ENCODE data around the gene IL4R.
A peak's percentile ranks its signal among the peaks of the same experiment; 100 is the strongest.
"Not testable (repeated sequence)": the region's sequence is repeated elsewhere in the genome, so short reads cannot be mapped to it uniquely, and the experiment has no call there.

IL4R gene

GRCh38 chr16:27378871-27379481, 65.2 kb downstream of the IL4R start:
- peak overlapping the region; percentile 85 for H3K27ac Mint-ChIP-seq
- H3K36me3 Mint-ChIP-seq = peaks cover under 1% of the 10 kb centered on the region
- H3K4me1 Mint-ChIP-seq (ENCODE audit: low read depth) = peaks cover 36% of the 10 kb centered on the region
- H3K27me3 Mint-ChIP-seq = no peaks in the 10 kb centered on the region
- H3K9me3 Mint-ChIP-seq (ENCODE audit: low read depth) = peaks cover under 1% of the 10 kb centered on the region
- H3K4me3 Mint-ChIP-seq = no peak overlapping the region

DNA sequence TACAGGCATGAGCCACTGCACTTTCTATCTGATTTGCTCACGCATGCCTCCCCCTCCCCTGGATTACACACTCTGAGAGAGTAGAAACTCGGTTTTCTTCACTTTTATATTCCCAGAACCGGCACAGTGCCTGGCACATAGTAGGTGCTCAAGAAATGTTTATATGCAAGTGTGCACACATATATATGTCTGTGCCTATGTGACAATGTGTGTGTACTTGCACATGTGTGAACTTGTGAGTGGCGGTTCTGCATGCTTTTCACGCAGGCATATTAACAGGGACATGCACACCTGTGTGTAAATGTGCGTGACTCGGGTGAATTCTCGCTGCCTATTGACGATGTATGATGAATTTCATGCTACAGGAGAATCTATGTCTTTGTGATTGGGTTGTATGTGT, 66.1 kb downstream of the IL4R start:
- peaks cover 6% of the 10 kb centered on the region for H3K9me3 Mint-ChIP-seq (ENCODE audit: low read depth)
- H3K4me1 Mint-ChIP-seq (ENCODE audit: low read depth) = peaks cover 40% of the 10 kb centered on the region
- H3K36me3 Mint-ChIP-seq = peaks cover 5% of the 10 kb centered on the region
- H3K27ac Mint-ChIP-seq = peak overlapping the region; percentile 8
- no peaks in the 10 kb centered on the region for H3K27me3 Mint-ChIP-seq
- no peak overlapping the region for H3K4me3 Mint-ChIP-seq

- no peaks in the 10 kb centered on the region for H3K27me3 Mint-ChIP-seq
- peaks cover 5% of the 10 kb centered on the region for H3K36me3 Mint-ChIP-seq
- peaks cover 38% of the 10 kb centered on the region for H3K4me1 Mint-ChIP-seq (ENCODE audit: low read depth)
- no peak overlapping the region for H3K27ac Mint-ChIP-seq
- peaks cover 6% of the 10 kb centered on the region for H3K9me3 Mint-ChIP-seq (ENCODE audit: low read depth)
- H3K4me3 Mint-ChIP-seq = no peak overlapping the region
Measured at GRCh38 chr16:27381236-27381635, 67.5 kb downstream of the IL4R start.

- H3K27me3 Mint-ChIP-seq = no peaks in the 10 kb centered on the region
- H3K4me3 Mint-ChIP-seq = no peak overlapping the region
- peaks cover 33% of the 10 kb centered on the region for H3K4me1 Mint-ChIP-seq (ENCODE audit: low read depth)
- H3K9me3 Mint-ChIP-seq (ENCODE audit: low read depth) = peaks cover 6% of the 10 kb centered on the region
- peak overlapping the region; percentile 19 for H3K27ac Mint-ChIP-seq
- H3K36me3 Mint-ChIP-seq = peaks cover 5% of the 10 kb centered on the region
Measured at GRCh38 chr16:27381974-27382855, 68.4 kb downstream of the IL4R start.

DNA sequence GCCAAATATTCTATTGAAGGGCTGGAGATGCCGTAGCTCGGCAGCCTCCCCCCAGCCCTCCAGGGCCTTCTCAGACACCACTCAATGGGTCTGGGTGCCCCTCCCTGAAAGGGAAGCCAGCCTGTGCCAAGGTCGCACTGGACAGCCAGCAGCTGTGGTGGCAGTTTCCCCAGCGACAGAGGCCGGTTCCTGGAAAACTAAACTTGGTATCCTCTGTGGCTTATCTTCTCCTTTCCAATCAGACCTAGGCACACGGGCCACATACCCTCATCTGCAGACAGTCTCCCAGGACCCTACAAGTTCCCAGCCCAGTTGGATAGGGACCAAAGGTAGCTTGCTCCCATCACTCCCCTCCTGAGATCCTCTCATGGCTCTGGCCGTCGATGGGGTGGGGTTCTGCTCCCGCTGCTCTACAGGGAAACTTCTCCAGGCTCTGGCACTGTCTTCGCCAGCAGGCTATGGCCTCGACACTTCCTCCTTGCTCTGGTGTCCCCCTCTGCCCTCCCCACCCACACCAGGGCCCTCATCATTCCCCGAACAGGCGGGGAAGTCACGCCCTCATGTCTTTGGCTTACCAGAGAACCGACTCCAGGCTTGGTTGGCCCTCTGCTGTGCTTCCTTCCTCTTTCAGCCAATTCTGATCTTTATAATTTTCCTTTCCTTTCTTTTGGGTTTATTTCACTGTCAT, 69.9 kb downstream of the IL4R start:
- Mint-ChIP-seq H3K4me1 (ENCODE audit: low read depth) (peaks cover 20% of the 10 kb centered on the region), H3K27me3 (no peaks in the 10 kb centered on the region), H3K4me3 (no peak overlapping the region), H3K36me3 (peaks cover 9% of the 10 kb centered on the region), H3K27ac (peak overlapping the region; percentile 71), H3K9me3 (ENCODE audit: low read depth) (peaks cover 6% of the 10 kb centered on the region)

DNA sequence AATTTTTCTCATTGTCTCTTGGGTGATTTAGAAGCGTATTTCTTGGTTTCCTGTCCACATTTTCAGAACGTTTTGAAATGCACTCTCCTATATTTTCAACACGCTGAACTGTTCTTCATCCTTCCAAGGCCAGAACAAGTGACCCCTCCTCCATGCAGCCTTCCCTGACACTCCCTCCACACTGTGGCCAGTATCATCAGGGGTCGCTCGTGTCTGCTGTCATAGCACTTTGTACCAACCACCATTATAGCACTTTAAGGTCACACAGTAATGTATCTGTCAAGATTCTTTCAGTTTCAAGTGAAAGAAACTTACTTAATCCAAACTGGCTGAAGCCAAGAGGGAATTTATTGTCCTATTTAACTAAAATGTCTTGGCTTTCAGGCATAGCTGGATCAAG, 70.7 kb downstream of the IL4R start:
- Mint-ChIP-seq H3K27me3 (no peaks in the 10 kb centered on the region), H3K36me3 (peaks cover 9% of the 10 kb centered on the region), H3K4me1 (ENCODE audit: low read depth) (peaks cover 16% of the 10 kb centered on the region), H3K9me3 (ENCODE audit: low read depth) (peaks cover 6% of the 10 kb centered on the region), H3K27ac (peak overlapping the region; percentile 71), H3K4me3 (no peak overlapping the region)

DNA sequence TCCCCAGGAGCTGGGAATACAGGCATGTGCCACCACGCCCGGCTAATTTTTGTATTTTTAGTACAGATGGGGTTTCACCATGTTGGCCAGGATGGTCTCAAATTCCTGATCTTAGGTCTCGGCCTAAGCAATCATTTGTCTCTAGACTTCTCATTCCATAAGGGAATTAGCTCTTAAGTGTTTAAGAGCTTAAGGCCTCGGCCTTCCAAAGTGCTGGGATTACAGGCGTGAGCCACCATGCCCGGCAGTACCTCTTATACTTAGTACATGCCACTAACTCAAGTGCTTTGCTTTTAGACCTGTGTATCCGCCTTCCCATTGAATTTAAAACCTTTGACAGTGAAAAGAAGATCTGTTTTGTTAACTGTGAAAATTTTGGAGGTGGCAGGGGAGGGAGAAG, 71.6 kb downstream of the IL4R start:
- Mint-ChIP-seq H3K4me3 (no peak overlapping the region), H3K36me3 (peaks cover 9% of the 10 kb centered on the region), H3K4me1 (ENCODE audit: low read depth) (peaks cover 12% of the 10 kb centered on the region), H3K27me3 (no peaks in the 10 kb centered on the region), H3K9me3 (ENCODE audit: low read depth) (peaks cover 6% of the 10 kb centered on the region), H3K27ac (no peak overlapping the region)

GRCh38 chr16:27386674-27387073, 72.9 kb downstream of the IL4R start:
- Mint-ChIP-seq H3K4me1 (ENCODE audit: low read depth) (peaks cover 7% of the 10 kb centered on the region), H3K27ac (no peak overlapping the region)

GRCh38 chr16:27387724-27388123, 74.0 kb downstream of the IL4R start:
- peaks cover 4% of the 10 kb centered on the region for H3K4me1 Mint-ChIP-seq (ENCODE audit: low read depth)
- no peak overlapping the region for H3K27ac Mint-ChIP-seq
- H3K36me3 Mint-ChIP-seq = peaks cover 16% of the 10 kb centered on the region
- H3K4me3 Mint-ChIP-seq = no peak overlapping the region
- no peaks in the 10 kb centered on the region for H3K27me3 Mint-ChIP-seq
- peaks cover 12% of the 10 kb centered on the region for H3K9me3 Mint-ChIP-seq (ENCODE audit: low read depth)

More at GRCh38 chr16:27386674-27387073, 72.9 kb downstream of the IL4R start:
- no peak overlapping the region for H3K4me3 Mint-ChIP-seq
- no peaks in the 10 kb centered on the region for H3K27me3 Mint-ChIP-seq
- peaks cover 6% of the 10 kb centered on the region for H3K9me3 Mint-ChIP-seq (ENCODE audit: low read depth)
- peaks cover 9% of the 10 kb centered on the region for H3K36me3 Mint-ChIP-seq

DNA sequence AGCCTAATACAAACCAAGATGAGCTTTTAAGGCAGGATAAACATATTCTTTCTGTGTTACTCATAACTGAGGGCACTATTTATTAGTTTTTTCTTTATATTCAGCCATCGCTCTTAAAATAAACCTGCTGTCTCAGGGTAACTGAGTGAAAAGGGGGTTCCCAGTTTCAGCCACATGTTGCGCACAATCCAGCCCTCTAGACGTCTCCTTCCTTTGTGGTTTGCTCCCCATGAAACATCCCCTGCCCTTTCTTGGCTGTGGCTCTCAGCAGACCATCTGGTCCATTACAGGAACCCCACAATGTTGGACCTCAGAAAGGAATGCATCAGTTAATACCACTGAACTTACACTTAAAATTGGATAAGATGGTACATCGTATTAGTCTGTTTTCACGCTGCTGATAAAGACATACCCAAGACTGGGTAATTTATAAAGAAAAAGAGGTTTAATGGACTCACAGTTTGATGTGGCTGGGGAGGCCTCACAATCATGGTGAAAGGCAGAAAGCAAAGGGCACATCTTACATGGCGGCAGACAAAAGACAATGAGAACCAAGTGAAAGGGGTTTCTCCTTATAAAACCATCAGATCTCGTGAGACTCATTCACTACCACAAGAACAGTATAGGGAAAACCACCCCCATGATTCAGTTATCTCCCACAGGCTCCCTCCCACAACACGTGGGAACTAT, 75.6 kb downstream of the IL4R start:
- H3K27ac Mint-ChIP-seq = no peak overlapping the region
- no peaks in the 10 kb centered on the region for H3K27me3 Mint-ChIP-seq
- H3K9me3 Mint-ChIP-seq (ENCODE audit: low read depth) = peaks cover 13% of the 10 kb centered on the region
- peaks cover 6% of the 10 kb centered on the region for H3K4me1 Mint-ChIP-seq (ENCODE audit: low read depth)
- H3K4me3 Mint-ChIP-seq = no peak overlapping the region
- H3K36me3 Mint-ChIP-seq = peaks cover 18% of the 10 kb centered on the region

GRCh38 chr16:27390151-27390550, 76.4 kb downstream of the IL4R start:
- no peaks in the 10 kb centered on the region for H3K27me3 Mint-ChIP-seq
- H3K4me3 Mint-ChIP-seq = no peak overlapping the region
- H3K4me1 Mint-ChIP-seq (ENCODE audit: low read depth) = peaks cover 5% of the 10 kb centered on the region
- H3K27ac Mint-ChIP-seq = no peak overlapping the region
- peaks cover 21% of the 10 kb centered on the region for H3K36me3 Mint-ChIP-seq
- H3K9me3 Mint-ChIP-seq (ENCODE audit: low read depth) = peaks cover 19% of the 10 kb centered on the region

- H3K9me3 Mint-ChIP-seq (ENCODE audit: low read depth) = peaks cover 23% of the 10 kb centered on the region
- no peak overlapping the region for H3K4me3 Mint-ChIP-seq
- peaks cover 5% of the 10 kb centered on the region for H3K4me1 Mint-ChIP-seq (ENCODE audit: low read depth)
- H3K27ac Mint-ChIP-seq = no peak overlapping the region
- H3K27me3 Mint-ChIP-seq = no peaks in the 10 kb centered on the region
- H3K36me3 Mint-ChIP-seq = peaks cover 24% of the 10 kb centered on the region
Measured at GRCh38 chr16:27392671-27393070, 78.9 kb downstream of the IL4R start.

DNA sequence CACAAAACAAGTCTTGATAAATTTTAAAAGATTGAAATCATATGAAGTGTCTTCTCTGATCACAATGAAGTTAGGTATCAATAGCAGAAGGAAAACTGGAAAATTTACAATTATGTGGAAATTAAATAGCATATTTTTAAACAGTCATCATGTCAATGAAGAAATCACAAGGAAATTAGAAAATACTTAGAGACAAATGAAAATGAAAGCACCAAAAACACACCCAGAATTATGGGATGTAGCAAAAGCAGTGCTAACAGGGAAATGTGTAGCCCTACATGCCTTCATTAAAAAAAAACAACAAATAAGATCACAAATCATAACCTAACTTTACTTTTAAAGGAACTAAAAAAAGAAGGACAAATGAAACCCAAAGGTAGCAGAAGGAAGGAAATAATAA, 80.7 kb downstream of the IL4R start:
- no peak overlapping the region for H3K4me3 Mint-ChIP-seq
- H3K27me3 Mint-ChIP-seq = no peaks in the 10 kb centered on the region
- no peak overlapping the region for H3K27ac Mint-ChIP-seq

GRCh38 chr16:27398341-27398893, 84.6 kb downstream of the IL4R start:
- H3K36me3 Mint-ChIP-seq = peaks cover 15% of the 10 kb centered on the region

More for the DNA sequence above, 80.7 kb downstream of the IL4R start:
- Mint-ChIP-seq H3K36me3 (peaks cover 20% of the 10 kb centered on the region), H3K9me3 (ENCODE audit: low read depth) (peaks cover 23% of the 10 kb centered on the region), H3K4me1 (ENCODE audit: low read depth) (peaks cover 12% of the 10 kb centered on the region)

More at GRCh38 chr16:27398341-27398893, 84.6 kb downstream of the IL4R start:
- not testable (repeated sequence) for H3K4me3 Mint-ChIP-seq, H3K27me3 Mint-ChIP-seq
- peaks cover 15% of the 10 kb centered on the region for H3K9me3 Mint-ChIP-seq (ENCODE audit: low read depth)
- H3K4me1 Mint-ChIP-seq (ENCODE audit: low read depth) = peaks cover 35% of the 10 kb centered on the region
- H3K27ac Mint-ChIP-seq = peak overlapping the region; percentile 0
